Measurements from ENCODE around the gene ECPAS. TPM values are rescaled to one million over a fixed set of nuclear protein-coding genes. Genes with fewer than 3 reads are reported as not detected.

ECPAS gene
- total and polyA plus RNA-seq, 2 donors (not counting 1 experiment from before 2014, with no cell fraction given) = 12.9 to 69.5 TPM

DNA sequence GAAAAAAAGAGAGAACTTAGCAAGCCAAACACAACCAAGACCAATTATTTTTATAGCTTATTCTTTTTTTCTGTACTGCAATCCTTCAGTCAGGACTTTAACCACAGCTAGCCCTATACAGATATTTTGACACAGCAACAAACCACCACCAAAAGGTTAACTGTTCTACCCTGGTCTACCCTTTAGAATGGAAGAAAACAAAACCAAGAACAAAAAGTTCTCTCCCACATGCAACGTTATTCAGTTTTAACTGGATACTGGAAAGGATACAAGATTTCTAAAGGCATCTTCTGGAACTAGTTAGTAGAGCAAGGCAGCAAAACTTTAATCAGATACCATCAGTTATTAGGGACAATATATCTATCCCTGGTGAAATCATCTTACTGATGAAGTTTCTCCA is 32.6 kb downstream of the ECPAS start:
- Mint-ChIP-seq H3K4me1 (peaks cover 12% of the 10 kb centered on the region), H3K9me3 (ENCODE audit: insufficient read depth) (no peaks in the 10 kb centered on the region), H3K27me3 (no peaks in the 10 kb centered on the region), H3K4me3 (no peak overlapping the region), H3K27ac (no peak overlapping the region)
- Histone ChIP-seq H3K9me3 (ENCODE audit: control extremely low read depth in 1 of 3, control insufficient read depth in 2 of 3, insufficient read depth in 1 of 3, low read length in 2 of 3) (no peaks in the 10 kb centered on the region), H3K27me3 (replicated peaks in 1 of 4; ENCODE audit: control extremely low read depth in 1 of 4, control insufficient read depth in 3 of 4, insufficient read depth in 4 of 4, low read length in 3 of 4) (no peaks in the 10 kb centered on the region), H2AFZ (ENCODE audit: insufficient read depth, low read depth, low read length, poor library complexity, severe bottlenecking) (no peak overlapping the region), H3K4me2 (replicated peaks; ENCODE audit: low read depth, low read length, poor library complexity, severe bottlenecking) (no peak overlapping the region), H3K36me3 (replicated peaks in 1 of 2; ENCODE audit: control extremely low read depth in 1 of 2, control insufficient read depth in 1 of 2, extremely low read depth in 1 of 2, insufficient read depth in 2 of 2, low read length in 1 of 2) (peaks cover 2 to 3% of the 10 kb centered on the region in 2 experiments), H3K79me2 (ENCODE audit: control insufficient read depth, insufficient read depth, low read length) (peaks cover 18% of the 10 kb centered on the region), H3K9ac (ENCODE audit: low read length) (no peak overlapping the region), H3K4me1 (ENCODE audit: control insufficient read depth in 2 of 2, insufficient read depth in 2 of 2, low read length in 2 of 2) (no peaks in the 10 kb centered on the region), H4K20me1 (ENCODE audit: control insufficient read depth, insufficient read depth, low read length, poor library complexity, severe bottlenecking) (peaks cover 7% of the 10 kb centered on the region), H3K27ac (ENCODE audit: low read length in 2 of 2) (no peak overlapping the region), H3K4me3 (ENCODE audit: control extremely low read depth in 1 of 5, extremely low read depth in 1 of 5, insufficient read depth in 1 of 5, low read depth in 2 of 5, low read length in 4 of 5) (no peak overlapping the region)
- no peak for ATAC-seq (ENCODE audit: low read depth)
- ChIA-PET CTCF (no interaction called here), POLR2A (no interaction called here)
- no peak for TF ChIP-seq EZH2 (IDR thresholded peaks at IDR 0.05; ENCODE audit: borderline replicate concordance, insufficient read depth, low read depth, low read length, poor library complexity, severe bottlenecking)
- TF ChIP-seq, protein P1, sequence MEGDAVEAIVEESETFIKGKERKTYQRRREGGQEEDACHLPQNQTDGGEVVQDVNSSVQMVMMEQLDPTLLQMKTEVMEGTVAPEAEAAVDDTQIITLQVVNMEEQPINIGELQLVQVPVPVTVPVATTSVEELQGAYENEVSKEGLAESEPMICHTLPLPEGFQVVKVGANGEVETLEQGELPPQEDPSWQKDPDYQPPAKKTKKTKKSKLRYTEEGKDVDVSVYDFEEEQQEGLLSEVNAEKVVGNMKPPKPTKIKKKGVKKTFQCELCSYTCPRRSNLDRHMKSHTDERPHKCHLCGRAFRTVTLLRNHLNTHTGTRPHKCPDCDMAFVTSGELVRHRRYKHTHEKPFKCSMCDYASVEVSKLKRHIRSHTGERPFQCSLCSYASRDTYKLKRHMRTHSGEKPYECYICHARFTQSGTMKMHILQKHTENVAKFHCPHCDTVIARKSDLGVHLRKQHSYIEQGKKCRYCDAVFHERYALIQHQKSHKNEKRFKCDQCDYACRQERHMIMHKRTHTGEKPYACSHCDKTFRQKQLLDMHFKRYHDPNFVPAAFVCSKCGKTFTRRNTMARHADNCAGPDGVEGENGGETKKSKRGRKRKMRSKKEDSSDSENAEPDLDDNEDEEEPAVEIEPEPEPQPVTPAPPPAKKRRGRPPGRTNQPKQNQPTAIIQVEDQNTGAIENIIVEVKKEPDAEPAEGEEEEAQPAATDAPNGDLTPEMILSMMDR (IDR thresholded peaks at IDR 0.05) = no peak
- no peak for DNase-seq
- no CpG with 5 or more reads among the region's 1 CpG for WGBS (ENCODE audit: insufficient coverage)
- intact Hi-C loops (cut with micrococcal nuclease) = no loop called here

DNA sequence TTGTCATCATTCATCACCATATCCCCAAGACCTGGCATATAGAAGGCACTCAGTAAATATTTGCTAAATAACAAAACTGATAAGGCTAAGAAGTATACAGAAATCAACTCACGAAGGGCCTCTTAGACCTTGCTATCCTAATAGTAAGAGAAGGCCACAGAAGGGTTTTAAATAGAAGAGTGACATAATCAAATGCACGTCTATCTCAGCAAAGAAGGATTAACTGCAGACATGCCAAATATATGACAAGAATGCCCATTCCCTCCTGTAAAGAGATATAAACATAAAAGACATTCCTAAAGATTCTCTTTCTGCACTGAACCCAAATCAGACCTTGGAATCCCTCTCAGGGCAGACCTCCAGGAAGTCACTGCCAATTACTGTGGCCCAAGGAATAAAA is 34.1 kb downstream of the ECPAS start:
- peaks cover 3 to 5% of the 10 kb centered on the region in 2 experiments for H3K36me3 ChIP-seq (replicated peaks in 1 of 2; ENCODE audit: control extremely low read depth in 1 of 2, control insufficient read depth in 1 of 2, extremely low read depth in 1 of 2, insufficient read depth in 2 of 2, low read length in 1 of 2)
- H3K79me2 ChIP-seq (ENCODE audit: control insufficient read depth, insufficient read depth, low read length) = peaks cover 10% of the 10 kb centered on the region
- Mint-ChIP-seq H3K4me1 (peaks cover 7% of the 10 kb centered on the region), H3K4me3 (no peak overlapping the region), H3K9me3 (ENCODE audit: insufficient read depth) (no peaks in the 10 kb centered on the region), H3K27me3 (no peaks in the 10 kb centered on the region), H3K27ac (no peak overlapping the region)
- peaks cover 7% of the 10 kb centered on the region for H4K20me1 ChIP-seq (ENCODE audit: control insufficient read depth, insufficient read depth, low read length, poor library complexity, severe bottlenecking)
- ATAC-seq (ENCODE audit: low read depth) (no peak), DNase-seq (no peak)
- no CpG with 5 or more reads among the region's 2 CpGs for WGBS (ENCODE audit: insufficient coverage)
- no peak overlapping the region for H3K4me2 ChIP-seq (replicated peaks; ENCODE audit: low read depth, low read length, poor library complexity, severe bottlenecking)
- intact Hi-C loops (cut with micrococcal nuclease) = no loop called here
- H3K4me1 ChIP-seq (ENCODE audit: control insufficient read depth in 2 of 2, insufficient read depth in 2 of 2, low read length in 2 of 2) = no peaks in the 10 kb centered on the region
- no peak overlapping the region for H3K4me3 ChIP-seq (ENCODE audit: control extremely low read depth in 1 of 5, extremely low read depth in 1 of 5, insufficient read depth in 1 of 5, low read depth in 2 of 5, low read length in 4 of 5)
- no peaks in the 10 kb centered on the region for H3K9me3 ChIP-seq (ENCODE audit: control extremely low read depth in 1 of 3, control insufficient read depth in 2 of 3, insufficient read depth in 1 of 3, low read length in 2 of 3)
- ChIA-PET CTCF (no interaction called here), POLR2A (no interaction called here)
- no peaks in the 10 kb centered on the region for H3K27me3 ChIP-seq (replicated peaks in 1 of 4; ENCODE audit: control extremely low read depth in 1 of 4, control insufficient read depth in 3 of 4, insufficient read depth in 4 of 4, low read length in 3 of 4)
- H2AFZ ChIP-seq (ENCODE audit: insufficient read depth, low read depth, low read length, poor library complexity, severe bottlenecking) = no peak overlapping the region
- TF ChIP-seq, protein P1 (IDR thresholded peaks at IDR 0.05) = no peak
- TF ChIP-seq EZH2 (IDR thresholded peaks at IDR 0.05; ENCODE audit: borderline replicate concordance, insufficient read depth, low read depth, low read length, poor library complexity, severe bottlenecking) = no peak
- H3K27ac ChIP-seq (ENCODE audit: low read length in 2 of 2) = no peak overlapping the region
- H3K9ac ChIP-seq (ENCODE audit: low read length) = no peak overlapping the region

All from B cell (primary cell).